ENCODE data around the gene TCFL5.

The TCFL5 gene

DNA sequence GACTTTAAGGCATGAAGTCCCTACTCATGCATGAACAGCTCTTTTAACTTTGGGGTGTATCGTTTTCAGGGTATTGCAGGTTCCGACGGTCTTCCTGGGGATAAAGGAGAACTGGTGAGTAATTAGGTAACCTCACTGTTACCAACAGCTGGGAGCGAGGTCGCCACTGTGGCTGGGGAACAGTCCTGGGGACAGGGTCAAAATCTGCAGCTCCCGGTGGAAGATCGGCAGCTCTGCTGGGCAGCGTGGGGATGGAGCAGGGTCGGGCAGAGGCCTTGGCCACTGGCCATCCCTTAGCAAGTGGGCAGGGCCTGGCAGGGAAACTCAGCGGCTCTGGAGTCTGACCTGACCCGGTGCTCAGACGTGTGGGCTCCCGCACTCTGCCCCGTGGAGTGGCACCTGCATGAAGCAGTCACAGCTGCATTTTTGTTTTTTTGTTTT lies 28.7 kb downstream of the TCFL5 start:
- TF ChIP-seq CTCF (IDR thresholded peaks at IDR 0.05; ENCODE audit: low read length), result no peak
- TF ChIP-seq EZH2 (IDR thresholded peaks at IDR 0.05; ENCODE audit: borderline replicate concordance, low read length), result no peak
- Histone ChIP-seq H3K27me3 (ENCODE audit: insufficient read depth, low read length) (peaks cover 10% of the 10 kb centered on the region; the same call in 1 of the 2 replicates), H3K27ac (ENCODE audit: low read depth, low read length, poor library complexity, severe bottlenecking) (peak overlapping the region; percentile 87), H3K9ac (ENCODE audit: low read length) (peak overlapping the region; percentile 50), H3K79me2 (ENCODE audit: insufficient read depth, low read length) (no peaks in the 10 kb centered on the region), H3K36me3 (ENCODE audit: insufficient read depth, low read length) (0 out of 2 replicates have a peak, but pooled peaks cover 3% of the 10 kb centered on the region), H4K20me1 (ENCODE audit: insufficient read depth, low read length) (no peaks in the 10 kb centered on the region), H3F3A (ENCODE audit: insufficient read depth, low read length) (no peaks in the 10 kb centered on the region), H3K4me3 (ENCODE audit: low read depth, low read length, poor library complexity, severe bottlenecking) (peak overlapping the region; percentile 56), H2AFZ (ENCODE audit: low read length) (no peak overlapping the region), H3K4me2 (ENCODE audit: low read length) (peak overlapping the region; percentile 66), H3K4me1 (ENCODE audit: insufficient read depth, low read length, severe bottlenecking) (peaks cover 38% of the 10 kb centered on the region), H3K9me3 (ENCODE audit: low read length) (no peaks in the 10 kb centered on the region), H3K9me2 (ENCODE audit: low read depth, low read length) (no peaks in the 10 kb centered on the region)

DNA sequence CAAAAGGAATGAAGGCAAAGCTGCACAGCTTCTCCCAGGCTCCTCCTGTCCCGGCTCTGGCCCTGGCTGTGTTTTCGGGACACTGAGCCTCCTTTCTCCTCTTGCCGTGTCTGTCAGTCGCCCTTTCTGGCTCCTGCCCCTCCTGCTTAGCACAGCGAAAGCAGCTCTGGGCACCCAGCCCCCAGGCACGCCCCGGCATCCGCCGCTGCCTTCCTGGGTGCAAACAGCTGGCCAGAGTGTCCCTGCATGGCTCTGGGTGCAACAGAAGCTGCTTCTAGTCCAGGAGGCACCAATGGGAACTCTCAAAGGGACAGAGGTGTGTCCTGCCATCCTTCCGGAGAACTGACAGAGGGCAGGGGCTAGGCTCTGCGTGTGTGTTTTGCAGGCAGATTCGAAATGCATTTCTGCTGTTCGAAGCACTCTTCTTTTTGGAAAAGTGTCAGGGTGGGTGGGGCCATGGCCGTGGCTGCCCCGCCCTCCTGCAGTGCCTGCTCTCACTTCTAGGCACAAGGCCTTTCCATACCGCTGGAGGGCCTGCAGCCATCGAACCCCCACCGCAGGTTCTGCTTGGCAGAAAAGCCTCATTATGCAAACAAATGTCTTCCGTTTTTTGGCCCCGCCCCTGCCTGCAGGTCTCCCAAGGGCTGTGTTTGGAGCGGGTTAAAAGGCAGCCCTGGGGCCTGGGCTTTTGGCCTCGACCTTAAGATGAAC lies 29.3 kb downstream of the TCFL5 start:
- H3K27ac ChIP-seq (ENCODE audit: low read depth, low read length, poor library complexity, severe bottlenecking), result peak overlapping the region; percentile 87
- peak overlapping the region; percentile 66 for H3K4me2 ChIP-seq (ENCODE audit: low read length)
- no peaks in the 10 kb centered on the region for H3K9me2 ChIP-seq (ENCODE audit: low read depth, low read length)
- peak overlapping the region; percentile 56 for H3K4me3 ChIP-seq (ENCODE audit: low read depth, low read length, poor library complexity, severe bottlenecking)
- peaks cover 32% of the 10 kb centered on the region for H3K4me1 ChIP-seq (ENCODE audit: insufficient read depth, low read length, severe bottlenecking)
- H3K36me3 ChIP-seq (ENCODE audit: insufficient read depth, low read length), result 0 out of 2 replicates have a peak, but pooled peaks cover 3% of the 10 kb centered on the region
- peak overlapping the region; percentile 50 for H3K9ac ChIP-seq (ENCODE audit: low read length)
- H3K79me2 ChIP-seq (ENCODE audit: insufficient read depth, low read length), result no peaks in the 10 kb centered on the region
- H3F3A ChIP-seq (ENCODE audit: insufficient read depth, low read length), result no peaks in the 10 kb centered on the region
- TF ChIP-seq CTCF (IDR thresholded peaks at IDR 0.05; ENCODE audit: low read length) (no peak), EZH2 (IDR thresholded peaks at IDR 0.05; ENCODE audit: borderline replicate concordance, low read length) (no peak)
- no peaks in the 10 kb centered on the region for H4K20me1 ChIP-seq (ENCODE audit: insufficient read depth, low read length)
- no peaks in the 10 kb centered on the region for H3K9me3 ChIP-seq (ENCODE audit: low read length)
- H2AFZ ChIP-seq (ENCODE audit: low read length), result no peak overlapping the region
- peaks cover 10% of the 10 kb centered on the region; the same call in 1 of the 2 replicates for H3K27me3 ChIP-seq (ENCODE audit: insufficient read depth, low read length)

GRCh38 chr20:62831854-62832211 lies 29.8 kb downstream of the TCFL5 start:
- Histone ChIP-seq H3K9ac (ENCODE audit: low read length) (no peak overlapping the region; the same call in 1 of the 2 replicates), H3K4me2 (ENCODE audit: low read length) (peak overlapping the region; percentile 66; the same call in 1 of the 2 replicates), H3K27ac (ENCODE audit: low read depth, low read length, poor library complexity, severe bottlenecking) (peak overlapping the region; percentile 87), H3K79me2 (ENCODE audit: insufficient read depth, low read length) (no peaks in the 10 kb centered on the region), H3K36me3 (ENCODE audit: insufficient read depth, low read length) (0 out of 2 replicates have a peak, but pooled peaks cover under 1% of the 10 kb centered on the region), H3K9me3 (ENCODE audit: low read length) (no peaks in the 10 kb centered on the region), H3K9me2 (ENCODE audit: low read depth, low read length) (no peaks in the 10 kb centered on the region), H4K20me1 (ENCODE audit: insufficient read depth, low read length) (no peaks in the 10 kb centered on the region), H2AFZ (ENCODE audit: low read length) (no peak overlapping the region), H3K4me1 (ENCODE audit: insufficient read depth, low read length, severe bottlenecking) (peaks cover 28% of the 10 kb centered on the region), H3K4me3 (ENCODE audit: low read depth, low read length, poor library complexity, severe bottlenecking) (peak overlapping the region; percentile 56), H3F3A (ENCODE audit: insufficient read depth, low read length) (no peaks in the 10 kb centered on the region), H3K27me3 (ENCODE audit: insufficient read depth, low read length) (peaks cover 10% of the 10 kb centered on the region; the same call in 1 of the 2 replicates)
- TF ChIP-seq CTCF (IDR thresholded peaks at IDR 0.05; ENCODE audit: low read length) (no peak), EZH2 (IDR thresholded peaks at IDR 0.05; ENCODE audit: borderline replicate concordance, low read length) (no peak)

Data from OCI-LY1 (cell line).